Measurements from ENCODE around the gene ZBBX. TPM values are rescaled to one million over a fixed set of nuclear protein-coding genes. Genes with fewer than 3 reads are reported as not detected.

ZBBX gene
- total RNA-seq, 1 donor from 2014 or later = 4.8 TPM

GRCh38 chr3:167300207-167300606 is 79.9 kb downstream of the ZBBX start:
- TF ChIP-seq CTCF (IDR thresholded peaks at IDR 0.05; ENCODE audit: unreplicated experiment) = no peak
- Mint-ChIP-seq H3K4me1 (ENCODE audit: low read depth) (no peaks in the 10 kb centered on the region), H3K27me3 (no peaks in the 10 kb centered on the region), H3K36me3 (ENCODE audit: insufficient read depth) (no peaks in the 10 kb centered on the region), H3K4me3 (ENCODE audit: low read depth) (no peak overlapping the region), H3K9me3 (ENCODE audit: low read depth) (no peaks in the 10 kb centered on the region), H3K27ac (no peak overlapping the region)
- DNase-seq (ENCODE audit: low spot score, unreplicated experiment) = no peak

GRCh38 chr3:167289435-167289834 is 90.7 kb downstream of the ZBBX start:
- Mint-ChIP-seq H3K9me3 (ENCODE audit: low read depth) (no peaks in the 10 kb centered on the region), H3K27ac (no peak overlapping the region), H3K27me3 (no peaks in the 10 kb centered on the region), H3K4me3 (ENCODE audit: low read depth) (no peak overlapping the region), H3K4me1 (ENCODE audit: low read depth) (no peaks in the 10 kb centered on the region), H3K36me3 (ENCODE audit: insufficient read depth) (no peaks in the 10 kb centered on the region)
- no peak for TF ChIP-seq CTCF (IDR thresholded peaks at IDR 0.05; ENCODE audit: unreplicated experiment)
- no peak for DNase-seq (ENCODE audit: low spot score, unreplicated experiment)

- Mint-ChIP-seq H3K4me3 (ENCODE audit: low read depth) (no peak overlapping the region), H3K27me3 (no peaks in the 10 kb centered on the region), H3K27ac (no peak overlapping the region), H3K9me3 (ENCODE audit: low read depth) (no peaks in the 10 kb centered on the region), H3K4me1 (ENCODE audit: low read depth) (no peaks in the 10 kb centered on the region), H3K36me3 (ENCODE audit: insufficient read depth) (no peaks in the 10 kb centered on the region)
- no peak for DNase-seq (ENCODE audit: low spot score, unreplicated experiment)
- TF ChIP-seq CTCF (IDR thresholded peaks at IDR 0.05; ENCODE audit: unreplicated experiment) = no peak
Measured at GRCh38 chr3:167288737-167289136, 91.4 kb downstream of the ZBBX start.

- Mint-ChIP-seq H3K9me3 (ENCODE audit: low read depth) (no peaks in the 10 kb centered on the region), H3K36me3 (ENCODE audit: insufficient read depth) (no peaks in the 10 kb centered on the region), H3K27ac (no peak overlapping the region), H3K27me3 (no peaks in the 10 kb centered on the region), H3K4me1 (ENCODE audit: low read depth) (no peaks in the 10 kb centered on the region), H3K4me3 (ENCODE audit: low read depth) (no peak overlapping the region)
- no peak for DNase-seq (ENCODE audit: low spot score, unreplicated experiment)
- TF ChIP-seq CTCF (IDR thresholded peaks at IDR 0.05; ENCODE audit: unreplicated experiment) = no peak
Measured at GRCh38 chr3:167287308-167287707, 92.8 kb downstream of the ZBBX start.

- Mint-ChIP-seq H3K4me3 (ENCODE audit: low read depth) (no peak overlapping the region), H3K27me3 (no peaks in the 10 kb centered on the region), H3K36me3 (ENCODE audit: insufficient read depth) (peaks cover 4% of the 10 kb centered on the region), H3K27ac (no peak overlapping the region), H3K4me1 (ENCODE audit: low read depth) (peaks cover 4% of the 10 kb centered on the region), H3K9me3 (ENCODE audit: low read depth) (peaks cover 17% of the 10 kb centered on the region)
- no peak for TF ChIP-seq CTCF (IDR thresholded peaks at IDR 0.05; ENCODE audit: unreplicated experiment)
- no peak for DNase-seq (ENCODE audit: low spot score, unreplicated experiment)
Measured at GRCh38 chr3:167274141-167274874, 105.8 kb downstream of the ZBBX start.

Measured in progenitor cell of endocrine pancreas (in vitro differentiated cells).